DND-41 (cell line): ENCODE data around the gene NXPH4.

Source experiments
- EZH2 ChIP-seq: IDR thresholded peaks from 3 replicates; pipeline ENCODE4 v1.6.1; 2012; ENCODE audit warnings: borderline replicate concordance, low read depth, mild to moderate bottlenecking, moderate library complexity, low read length, inconsistent platforms; ENCODE audit not compliant: severe bottlenecking
- TF ChIP-seq, protein P1 (sequence below): IDR thresholded peaks from 2 replicates; pipeline ENCODE4 v1.5.1; 2012; ENCODE audit warnings: borderline replicate concordance, low read length, moderate library complexity, mild to moderate bottlenecking; ENCODE audit not compliant: poor library complexity, severe bottlenecking; ENCODE audit errors: extremely low read depth

DNA sequence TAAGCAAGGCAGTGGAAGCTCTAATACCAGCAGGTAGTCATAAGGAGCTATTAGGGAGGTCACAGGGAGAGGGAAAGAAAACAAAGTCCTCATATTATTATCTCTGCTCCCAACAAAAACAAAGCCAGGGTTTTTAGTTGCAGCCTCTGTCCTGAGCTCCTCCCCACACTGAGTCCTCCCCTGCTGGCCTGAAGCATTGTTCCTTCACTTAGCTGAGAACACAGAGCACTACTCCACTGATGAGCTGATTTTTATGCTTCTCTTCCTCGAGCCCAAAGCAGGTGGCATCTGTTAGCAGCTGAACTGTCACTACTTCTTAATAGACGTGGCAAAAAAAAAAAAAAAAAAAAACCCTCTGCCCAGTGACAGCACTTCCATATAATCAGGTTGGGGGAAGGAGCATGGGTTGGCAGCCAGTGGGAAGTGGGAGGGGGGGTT is 44.9 kb downstream of the NXPH4 start:
- TF ChIP-seq, protein P1, sequence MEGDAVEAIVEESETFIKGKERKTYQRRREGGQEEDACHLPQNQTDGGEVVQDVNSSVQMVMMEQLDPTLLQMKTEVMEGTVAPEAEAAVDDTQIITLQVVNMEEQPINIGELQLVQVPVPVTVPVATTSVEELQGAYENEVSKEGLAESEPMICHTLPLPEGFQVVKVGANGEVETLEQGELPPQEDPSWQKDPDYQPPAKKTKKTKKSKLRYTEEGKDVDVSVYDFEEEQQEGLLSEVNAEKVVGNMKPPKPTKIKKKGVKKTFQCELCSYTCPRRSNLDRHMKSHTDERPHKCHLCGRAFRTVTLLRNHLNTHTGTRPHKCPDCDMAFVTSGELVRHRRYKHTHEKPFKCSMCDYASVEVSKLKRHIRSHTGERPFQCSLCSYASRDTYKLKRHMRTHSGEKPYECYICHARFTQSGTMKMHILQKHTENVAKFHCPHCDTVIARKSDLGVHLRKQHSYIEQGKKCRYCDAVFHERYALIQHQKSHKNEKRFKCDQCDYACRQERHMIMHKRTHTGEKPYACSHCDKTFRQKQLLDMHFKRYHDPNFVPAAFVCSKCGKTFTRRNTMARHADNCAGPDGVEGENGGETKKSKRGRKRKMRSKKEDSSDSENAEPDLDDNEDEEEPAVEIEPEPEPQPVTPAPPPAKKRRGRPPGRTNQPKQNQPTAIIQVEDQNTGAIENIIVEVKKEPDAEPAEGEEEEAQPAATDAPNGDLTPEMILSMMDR: no peak
- no peak for TF ChIP-seq EZH2
